ENCODE data around the gene CD79B. TPM values are rescaled to one million over a fixed set of nuclear protein-coding genes. Genes with fewer than 3 reads are reported as not detected.

CD79B gene
- total and polyA plus RNA-seq, 2 of the 13 experiments (the other 11 are each of a cell fraction or from before 2014, with no cell fraction given): not detected

- no peak for TF ChIP-seq MYPOP (CRISPR knock-in tag; IDR thresholded peaks at IDR 0.05)
These were observed 7.3 kb upstream of the CD79B start (continued) for GRCh38 chr17:63939401-63939800.

- POLR2A ChIA-PET: no interaction called here
- Histone ChIP-seq H3K27me3 (ENCODE audit: control insufficient read depth in 1 of 2, insufficient read depth in 2 of 2, low read length in 2 of 2) (peaks cover 2 to 54% of the 10 kb centered on the region in 2 experiments; a peak in 3 of 5 replicates), H3K36me3 (replicated peaks in 1 of 2; ENCODE audit: control insufficient read depth in 1 of 2, insufficient read depth in 2 of 2, low read length in 2 of 2) (no peaks in the 10 kb centered on the region), H3K4me3 (replicated peaks in 1 of 3; ENCODE audit: insufficient read depth in 1 of 3, low read depth in 2 of 3, low read length in 3 of 3) (no peak overlapping the region), H3K79me2 (ENCODE audit: insufficient read depth, low read length) (no peaks in the 10 kb centered on the region), H2AFZ (ENCODE audit: low read length) (no peak overlapping the region), H3K27ac (ENCODE audit: extremely low read length, insufficient read depth, low read length) (no peak overlapping the region), H3K4me1 (ENCODE audit: insufficient read depth, low read length) (no peaks in the 10 kb centered on the region), H3K9me3 (ENCODE audit: low read length) (no peaks in the 10 kb centered on the region), H4K20me1 (ENCODE audit: insufficient read depth, low read length) (no peaks in the 10 kb centered on the region), H3K9ac (ENCODE audit: insufficient read depth, low read depth, low read length) (no peak overlapping the region), H3K4me2 (ENCODE audit: low read depth, low read length) (no peak overlapping the region)
- FAIRE-seq: no peak
- intact Hi-C loops (cut with micrococcal nuclease; ENCODE audit: unreplicated experiment) (no loop called here), in situ Hi-C loops (cut with HindIII; ENCODE audit: extremely low pct_ligation_motif_present, low pct_unique_long_range_greater_than_20kb) (no loop called here)
- WGBS (ENCODE audit: low lambda C conversion rate): 7% methylated on average over 4 of the region's 4 CpGs
- DNase-seq (ENCODE audit: low spot score): no peak
- no peak for TF ChIP-seq YY1 (IDR thresholded peaks at IDR 0.05; ENCODE audit: insufficient read depth, insufficient replicate concordance, low read depth, low read length)
- TF ChIP-seq SKIL (CRISPR knock-in tag; IDR thresholded peaks at IDR 0.05; ENCODE audit: borderline replicate concordance): no peak
- no peak for TF ChIP-seq SMAD1 (CRISPR knock-in tag; IDR thresholded peaks at IDR 0.05; ENCODE audit: borderline replicate concordance, low read depth)
- TF ChIP-seq BHLHE40 (IDR thresholded peaks at IDR 0.05; ENCODE audit: low read length): no peak
- TF ChIP-seq ZNF3 (CRISPR knock-in tag; IDR thresholded peaks at IDR 0.05): no peak
- BruUV-seq (replicated peaks): no TSS peak
- ATAC-seq: no peak
- CTCF ChIA-PET (ENCODE audit: low intra/inter-chr PET ratio, low total read pairs): no interaction called here
These were observed 5.8 kb upstream of the CD79B start for GRCh38 chr17:63937920-63938319.
